ENCODE results near the gene CDNF. TPM values are rescaled to one million over a fixed set of nuclear protein-coding genes. Genes with fewer than 3 reads are reported as not detected.

The CDNF gene
- total and polyA plus RNA-seq, 10 of the 15 experiments (the other 5 are each of a cell fraction or from before 2014, with no cell fraction given): 0.08 to 1.9 (median 0.77) TPM

- no TSS peak for BruUV-seq (replicated peaks)
- in situ Hi-C loops (cut with MboI): no loop called here
Measured at GRCh38 chr10:14836208-14836607, 1.6 kb downstream of the CDNF start.

GRCh38 chr10:14833106-14833505 is 4.7 kb downstream of the CDNF start:
- in situ Hi-C loops (cut with MboI): no loop called here
- intact Hi-C loops (cut with micrococcal nuclease; ENCODE audit: unreplicated experiment): no loop called here
- FAIRE-seq (no peak), DNase-seq (ENCODE audit: low read depth, low spot score) (no peak), ATAC-seq (no peak)
- Histone ChIP-seq H3K27me3 (replicated peaks in 1 of 2; ENCODE audit: control insufficient read depth in 2 of 2, insufficient read depth in 2 of 2, low read length in 1 of 2) (no peaks in the 10 kb centered on the region), H4K20me1 (ENCODE audit: control insufficient read depth, insufficient read depth) (no peaks in the 10 kb centered on the region), H3K9me3 (replicated peaks; ENCODE audit: control insufficient read depth, insufficient read depth, low read length) (no peaks in the 10 kb centered on the region), H3K4me3 (no peak overlapping the region), H3K9ac (ENCODE audit: control insufficient read depth, insufficient read depth, low read length) (no peak overlapping the region), H3K4me2 (ENCODE audit: control insufficient read depth, insufficient read depth) (no peak overlapping the region), H3K36me3 (ENCODE audit: control insufficient read depth in 2 of 2, insufficient read depth in 2 of 2, low read length in 1 of 2) (no peaks in the 10 kb centered on the region), H3K79me2 (ENCODE audit: control insufficient read depth, insufficient read depth, low read length) (peaks cover under 1% of the 10 kb centered on the region; the same call in 1 of the 2 replicates), H3K4me1 (ENCODE audit: control insufficient read depth, insufficient read depth, low read length) (peaks cover 7% of the 10 kb centered on the region; the same call in 1 of the 2 replicates), H3K27ac (ENCODE audit: control insufficient read depth, insufficient read depth) (no peak overlapping the region), H2AFZ (ENCODE audit: control insufficient read depth, low read depth, low read length) (no peak overlapping the region)
- no TSS peak for BruUV-seq (replicated peaks)
- ChIA-PET RAD21 (ENCODE audit: unreplicated experiment) (no interaction called here), SMC1A (ENCODE audit: uncharacterized antibody, unreplicated experiment) (no interaction called here), CTCF (interaction anchor here (0.8 to 1.2 kb wide), 3 partner anchors 11 to 139 kb away, joined by 3 to 5 read pairs (median 3); no protein-coding TSS in a partner anchor), POLR2A (interaction anchor here (0.9 kb wide), 1 partner anchor 21 kb away, joined by 3 read pairs; no protein-coding TSS in a partner anchor)
- 25% methylated on average over 3 of the region's 3 CpGs for WGBS (ENCODE audit: insufficient coverage, insufficient replicate concordance, low lambda C conversion rate, missing lambda C conversion rate)
- TF ChIP-seq POU2F2 (IDR thresholded peaks at IDR 0.05; ENCODE audit: borderline replicate concordance, low read depth, low read length) (no peak), BCL11A (IDR thresholded peaks at IDR 0.05; ENCODE audit: low read depth, low read length) (no peak), ELK1 (IDR thresholded peaks at IDR 0.05; ENCODE audit: low read depth, low read length) (no peak), BRCA1 (IDR thresholded peaks at IDR 0.05; ENCODE audit: low read depth, low read length) (no peak), CTCF (IDR thresholded peaks at IDR 0.05 in 2 of 3, conservative IDR thresholded peaks at IDR 0.05 in 1 of 3; ENCODE audit: control insufficient read depth in 2 of 3, extremely low read depth in 1 of 3, insufficient read depth in 1 of 3, low read depth in 3 of 3, low read length in 3 of 3) (no peak)

More at GRCh38 chr10:14836208-14836607, 1.6 kb downstream of the CDNF start:
- Histone ChIP-seq H3K9ac (ENCODE audit: control insufficient read depth, insufficient read depth, low read length) (no peak overlapping the region), H3K27me3 (replicated peaks in 1 of 2; ENCODE audit: control insufficient read depth in 2 of 2, insufficient read depth in 2 of 2, low read length in 1 of 2) (no peaks in the 10 kb centered on the region), H2AFZ (ENCODE audit: control insufficient read depth, low read depth, low read length) (no peak overlapping the region), H3K4me3 (no peak overlapping the region), H3K4me1 (ENCODE audit: control insufficient read depth, insufficient read depth, low read length) (peaks cover 7% of the 10 kb centered on the region; the same call in 1 of the 2 replicates), H3K79me2 (ENCODE audit: control insufficient read depth, insufficient read depth, low read length) (peaks cover 29% of the 10 kb centered on the region), H3K9me3 (replicated peaks; ENCODE audit: control insufficient read depth, insufficient read depth, low read length) (no peaks in the 10 kb centered on the region), H3K27ac (ENCODE audit: control insufficient read depth, insufficient read depth) (no peak overlapping the region), H4K20me1 (ENCODE audit: control insufficient read depth, insufficient read depth) (no peaks in the 10 kb centered on the region), H3K36me3 (ENCODE audit: control insufficient read depth in 2 of 2, insufficient read depth in 2 of 2, low read length in 1 of 2) (0 out of 4 replicates have a peak, but pooled peaks cover 0 to under 1% of the 10 kb centered on the region in 2 experiments), H3K4me2 (ENCODE audit: control insufficient read depth, insufficient read depth) (no peak overlapping the region)
- SMC1A ChIA-PET (ENCODE audit: uncharacterized antibody, unreplicated experiment): interaction anchor here (0.6 to 3.7 kb wide), 12 partner anchors 10 to 328 kb away, joined by 3 to 33 read pairs (median 6); partner anchors contain the start of gene DCLRE1C
- WGBS (ENCODE audit: insufficient coverage, insufficient replicate concordance, low lambda C conversion rate, missing lambda C conversion rate): 97% methylated on average over 2 of the region's 2 CpGs
- CTCF ChIA-PET: interaction anchor here (0.8 to 3.9 kb wide), 10 partner anchors 9 to 333 kb away, joined by 3 to 44 read pairs (median 14); partner anchors contain the start of gene SUV39H2
- ATAC-seq: no peak
- no peak for TF ChIP-seq HCFC1 (IDR thresholded peaks at IDR 0.05; ENCODE audit: low read length)
- no peak for TF ChIP-seq FOXK2 (IDR thresholded peaks at IDR 0.05)
- RAD21 ChIA-PET (ENCODE audit: unreplicated experiment): interaction anchor here (0.7 to 2.4 kb wide), 6 partner anchors 13 to 338 kb away, joined by 3 to 10 read pairs (median 4); no protein-coding TSS in a partner anchor
- DNase-seq (ENCODE audit: low read depth, low spot score): no peak
- intact Hi-C loops (cut with micrococcal nuclease; ENCODE audit: unreplicated experiment): loop anchor here (5.0 kb wide), 4 partner anchors 41 to 339 kb away; partner anchors contain the start of genes DCLRE1C and SUV39H2
- no peak for FAIRE-seq
- POLR2A ChIA-PET: interaction anchor here (1.2 to 3.4 kb wide), 4 partner anchors 42 to 116 kb away, joined by 3 to 18 read pairs (median 6); partner anchors contain the start of gene SUV39H2
